Measurements from ENCODE around the gene PDE1C.
A peak's percentile ranks its signal among the peaks of the same experiment; 100 is the strongest.

PDE1C gene

GRCh38 chr7:31825576-31825975 is 244.6 kb downstream of the PDE1C start:
- DNase-seq, result no peak

GRCh38 chr7:31819031-31819430 is 251.2 kb downstream of the PDE1C start:
- no peak for DNase-seq

- DNase-seq, result no peak
These were observed 253.4 kb downstream of the PDE1C start for GRCh38 chr7:31816810-31817209.

- DNase-seq, result no peak
These were observed 254.4 kb downstream of the PDE1C start for GRCh38 chr7:31815796-31816195.

GRCh38 chr7:31814187-31814586 is 256.0 kb downstream of the PDE1C start:
- no peak for DNase-seq

GRCh38 chr7:31811650-31812461 is 258.4 kb downstream of the PDE1C start:
- peak; percentile 98 for DNase-seq

- DNase-seq, result peak; percentile 39
These were observed 264.9 kb downstream of the PDE1C start for GRCh38 chr7:31805209-31805818.

GRCh38 chr7:31796375-31796774 is 273.8 kb downstream of the PDE1C start:
- no peak for DNase-seq

- no peak for DNase-seq
These were observed 275.3 kb downstream of the PDE1C start for GRCh38 chr7:31794851-31795344.

GRCh38 chr7:31791881-31792280 is 278.3 kb downstream of the PDE1C start:
- DNase-seq, result no peak

GRCh38 chr7:31788883-31789680 is 281.1 kb downstream of the PDE1C start:
- no peak for DNase-seq

GRCh38 chr7:31788445-31788844 is 281.8 kb downstream of the PDE1C start:
- no peak for DNase-seq

GRCh38 chr7:31786326-31786725 is 283.9 kb downstream of the PDE1C start:
- DNase-seq, result no peak

GRCh38 chr7:31785101-31785500 is 285.1 kb downstream of the PDE1C start:
- DNase-seq, result no peak

- DNase-seq, result no peak
These were observed 287.0 kb downstream of the PDE1C start for GRCh38 chr7:31783221-31783620.

- DNase-seq, result peak; percentile 45
These were observed 287.7 kb downstream of the PDE1C start for GRCh38 chr7:31782411-31782991.

- no peak for DNase-seq
These were observed 291.9 kb downstream of the PDE1C start for GRCh38 chr7:31778296-31778695.

GRCh38 chr7:31776616-31777015 is 293.6 kb downstream of the PDE1C start:
- no peak for DNase-seq

GRCh38 chr7:31775556-31775955 is 294.7 kb downstream of the PDE1C start:
- DNase-seq, result no peak

- no peak for DNase-seq
These were observed 298.0 kb downstream of the PDE1C start for GRCh38 chr7:31772211-31772610.

- no peak for DNase-seq
These were observed 302.4 kb downstream of the PDE1C start for GRCh38 chr7:31767686-31768358.

GRCh38 chr7:31764462-31764861 is 305.7 kb downstream of the PDE1C start:
- DNase-seq, result no peak

- no peak for DNase-seq
These were observed 306.7 kb downstream of the PDE1C start for GRCh38 chr7:31763548-31763947.
